A549 (cell line): Measurements from ENCODE around the gene KCTD6. TPM values are rescaled to one million over a fixed set of nuclear protein-coding genes. Genes with fewer than 3 reads are reported as not detected.

ENCODE experiments used
- ATAC-seq, 2 experiments: fragments of 200-7000 bp in 1 of 2; fragments of >200 bp in 1 of 2; cut with Nextera tagmentation in 1 of 2; cut with Tn5 transposase in 1 of 2; 3 replicates each; pipeline versions ENCODE4 v1.8.0 to v1.9.1; 2018 to 2020; ENCODE audit warnings: mild to moderate bottlenecking in 1 of 2, moderate library complexity in 1 of 2
- CTCF ChIA-PET: fragments of 300-600 bp; sonication (Branson Sonifier 250); formaldehyde crosslinking; extraction: SDS; loops from one replicate; lab custom pipeline; 2021; ENCODE audit warnings: antibody characterized with exemption, inconsistent platforms; lab: Yijun Ruan, JAX
- POLR2A ChIA-PET: fragments of 350-600 bp; formaldehyde crosslinking; extraction: SDS; loops from one replicate; lab custom pipeline; 2021; ENCODE audit warnings: antibody characterized with exemption, inconsistent platforms; lab: Yijun Ruan, JAX
- DNase-seq, 2 experiments: peaks; one replicate each; pipeline versions ENCODE4 v3.0.0 to v3.0.0-alpha.2; 2011 to 2016; ENCODE audit warnings: low read depth in 1 of 2, low spot score in 1 of 2
- FAIRE-seq: peaks from 2 replicates; lab custom pipeline; 2011; peaks lifted over from hg19 to GRCh38; lab: Jason Lieb, UNC
- H3K27ac ChIP-seq, 2 experiments: fragments of >200 bp; sonication (Bioruptor Twin); formaldehyde crosslinking; 3 replicates each; pipeline ENCODE4 v1.5.1; 2016 to 2017
- H3K4me1 ChIP-seq: fragments of >200 bp; sonication (Bioruptor Twin); formaldehyde crosslinking; 3 replicates; pipeline ENCODE4 v1.6.1; 2016
- H3K4me2 ChIP-seq: fragments of >200 bp; sonication (Bioruptor Twin); formaldehyde crosslinking; 3 replicates; pipeline ENCODE4 v1.6.1; 2016
- H3K4me3 ChIP-seq: fragments of >200 bp; sonication (Bioruptor Twin); formaldehyde crosslinking; 3 replicates; pipeline ENCODE4 v1.5.1; 2016
- H3K9me3 ChIP-seq: fragments of >200 bp; sonication (Bioruptor Twin); formaldehyde crosslinking; 3 replicates; pipeline ENCODE4 v1.6.1; 2016
- BCL3 ChIP-seq: fragments of >200 bp; sonication (Bioruptor Twin); formaldehyde crosslinking; IDR thresholded peaks from 3 replicates; pipeline ENCODE4 v1.6.1; 2016
- CHD4 ChIP-seq: fragments of 200-600 bp; sonication (generic); IDR thresholded peaks from 2 replicates; pipeline ENCODE4 v1.6.1; 2016; ENCODE audit warnings: antibody characterized with exemption, mild to moderate bottlenecking, borderline replicate concordance
- EHF ChIP-seq: fragments of 250-450 bp; sonication (Bioruptor Pico); IDR thresholded peaks from 2 replicates; pipeline ENCODE4 v1.5.0; 2020; ENCODE audit warnings: mild to moderate bottlenecking
- ELK1 ChIP-seq: fragments of 150-350 bp; IDR thresholded peaks from 2 replicates; pipeline ENCODE4 v1.6.1; 2014; ENCODE audit warnings: low read depth, mild to moderate bottlenecking, low read length
- EP300 ChIP-seq, 2 experiments: fragments of >200 bp; sonication (Bioruptor Twin); formaldehyde crosslinking; IDR thresholded peaks; 2 replicates in 1 of 2; 3 replicates in 1 of 2; pipeline ENCODE4 v1.6.1; 2016 to 2017
- ESRRA ChIP-seq: fragments of 150-350 bp; IDR thresholded peaks from 2 replicates; pipeline ENCODE4 v1.6.1; 2014; ENCODE audit warnings: mild to moderate bottlenecking, low read length, borderline replicate concordance
- MYC ChIP-seq: IDR thresholded peaks from 2 replicates; pipeline ENCODE4 v1.6.1; 2012; ENCODE audit warnings: mild to moderate bottlenecking, inconsistent platforms, low read length, improper control_type of control experiment, borderline replicate concordance
- NPAS2 ChIP-seq: fragments of 250-450 bp; sonication (Bioruptor Pico); IDR thresholded peaks from 2 replicates; pipeline ENCODE4 v1.8.0; 2022; ENCODE audit warnings: mild to moderate bottlenecking, moderate library complexity, borderline replicate concordance
- POLR2A ChIP-seq: IDR thresholded peaks from 2 replicates; pipeline ENCODE4 v1.6.1; 2012; ENCODE audit warnings: mild to moderate bottlenecking, low read length
- POLR2AphosphoS2 ChIP-seq: conservative IDR thresholded peaks from 2 replicates; pipeline ENCODE4 v1.6.1; 2012; ENCODE audit warnings: low read length, improper control_type of control experiment, inconsistent platforms
- RCOR1 ChIP-seq: fragments of 150-350 bp; IDR thresholded peaks from 2 replicates; pipeline ENCODE4 v1.6.1; 2014; ENCODE audit warnings: antibody characterized with exemption, low read length, low read depth
- SMC3 ChIP-seq: fragments of >200 bp; sonication (Bioruptor Twin); formaldehyde crosslinking; IDR thresholded peaks from 3 replicates; pipeline ENCODE4 v1.6.1; 2018; ENCODE audit warnings: inconsistent platforms
- SREBF2 ChIP-seq: fragments of 450-650 bp; IDR thresholded peaks from 2 replicates; pipeline ENCODE4 v1.6.1; 2014; ENCODE audit warnings: mild to moderate bottlenecking, moderate library complexity
- ZNF302 ChIP-seq: fragments of 250-450 bp; sonication (Bioruptor Pico); IDR thresholded peaks from 2 replicates; pipeline ENCODE4 v1.9.0; 2021; ENCODE audit warnings: inconsistent platforms, mild to moderate bottlenecking, moderate library complexity
- ZSCAN20 ChIP-seq: fragments of 250-450 bp; sonication (Bioruptor Pico); IDR thresholded peaks from 2 replicates; pipeline ENCODE4 v1.8.0; 2022; ENCODE audit warnings: mild to moderate bottlenecking, moderate library complexity
- WGBS: methylation state at CpG from one replicate; pipeline ENCODE4 v1.1.6; 2017; ENCODE audit errors: missing lambda C conversion rate; 5-methylcytosine and 5-hydroxymethylcytosine counted together
- polyA plus RNA-seq, 4 experiments: library from polyadenylated mRNA; depleted of rRNA in 3 of 4; stranded (reverse); fragments of >200 nt; fragmentation: RNase III in 1 of 4; extraction: RNeasy Plus Mini Kit Qiagen cat#74134 plus additional on column Dnase treatment in 1 of 4; gene quantifications; 2 replicates in 3 of 4; 3 replicates in 1 of 4; pipeline ENCODE4 v1.2.3, GENCODE V29; 2011 to 2017
- TF ChIP-seq, protein P1 (sequence below): fragments of >200 bp; sonication (Bioruptor Twin); formaldehyde crosslinking; IDR thresholded peaks from 2 replicates; pipeline ENCODE4 v1.6.1; 2016

KCTD6 gene
- polyA plus RNA-seq, 2 of the 4 experiments (the other 2 are of a cell fraction), result 8.1 to 24.4 TPM

- no peak for ATAC-seq
- no peak for FAIRE-seq
- POLR2A ChIA-PET, result no interaction called here
- no peak for DNase-seq
- 80% methylated on average over 5 of the region's 9 CpGs for WGBS
- no peaks in the 10 kb centered on the region for H3K9me3 ChIP-seq
- CTCF ChIA-PET, result interaction anchor here (0.8 to 2.0 kb wide), 9 partner anchors 35 to 228 kb away, joined by 3 to 9 read pairs (median 3); partner anchors contain the start of genes HTD2, KCTD6 and RPP14
- H3K4me3 ChIP-seq, result no peak overlapping the region
- peak overlapping the region in 1 of 2 experiments; percentile 80; a peak in 3 of 6 replicates for H3K27ac ChIP-seq
- H3K4me1 ChIP-seq, result peaks cover 47% of the 10 kb centered on the region
- TF ChIP-seq ZSCAN20 (CRISPR knock-in tag), result no peak
- no peak for TF ChIP-seq CHD4
- TF ChIP-seq, protein P1, sequence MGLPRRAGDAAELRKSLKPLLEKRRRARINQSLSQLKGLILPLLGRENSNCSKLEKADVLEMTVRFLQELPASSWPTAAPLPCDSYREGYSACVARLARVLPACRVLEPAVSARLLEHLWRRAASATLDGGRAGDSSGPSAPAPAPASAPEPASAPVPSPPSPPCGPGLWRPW, result no peak
- TF ChIP-seq, all 56 proteins: peak for 0
- no peak overlapping the region for H3K4me2 ChIP-seq
These were observed 42.9 kb downstream of the KCTD6 start for GRCh38 chr3:58534592-58535494.

GRCh38 chr3:58535531-58536500, 43.9 kb downstream of the KCTD6 start:
- TF ChIP-seq SMC3, result no peak
- no peak for TF ChIP-seq RCOR1
- no peak for TF ChIP-seq ELK1
- no peak for TF ChIP-seq MYC
- TF ChIP-seq ZNF302 (CRISPR knock-in tag), result no peak
- no peak overlapping the region for H3K4me3 ChIP-seq
- ChIA-PET POLR2A (no interaction called here), CTCF (interaction anchor here (0.5 to 1.2 kb wide), 4 partner anchors 34 to 587 kb away, joined by 3 read pairs; partner anchors contain the start of gene KCTD6)
- DNase-seq (peak in 1 of 2 experiments; percentile 76), ATAC-seq (peak in 1 of 2 experiments; percentile 65; a peak in 4 of 6 replicates), FAIRE-seq (no peak)
- H3K4me1 ChIP-seq, result peaks cover 47% of the 10 kb centered on the region
- WGBS, result 11% methylated on average over 2 of the region's 2 CpGs
- H3K9me3 ChIP-seq, result no peaks in the 10 kb centered on the region
- peak overlapping the region; percentile 47 for H3K4me2 ChIP-seq
- peak overlapping the region; percentile 48 to 80 for H3K27ac ChIP-seq

GRCh38 chr3:58536501-58537411, 44.9 kb downstream of the KCTD6 start, which contains the start of gene ACOX2:
Gene ACOX2 (minus strand): TSS chr3:58537190. CDS start chr3:58535106, 2,084 bp downstream.
- no peak for DNase-seq
- H3K4me3 ChIP-seq, result no peak within 1 kb of the TSS
- H3K4me2 ChIP-seq, result peak within 1 kb of the TSS; percentile 47
- CTCF ChIA-PET, result interaction anchor here (0.5 to 1.2 kb wide), 4 partner anchors 45 to 586 kb away, joined by 3 read pairs; partner anchors contain the start of gene KCTD6
- TF ChIP-seq CHD4 (no peak), EHF (CRISPR knock-in tag) (no peak), EP300 (IDR thresholded peaks at IDR 0.05) (no peak), POLR2A (no peak), ELK1 (no peak), POLR2AphosphoS2 (no peak), ESRRA (no peak), BCL3 (no peak), SMC3 (no peak), NPAS2 (CRISPR knock-in tag) (no peak), SREBF2 (no peak)
- POLR2A ChIA-PET, result no interaction called here
- no peak for ATAC-seq
- H3K9me3 ChIP-seq, result no peaks in the 10 kb centered on the region
- peak within 1 kb of the TSS; percentile 48 to 80 for H3K27ac ChIP-seq
- WGBS, result 67% methylated on average over 8 of the region's 13 CpGs
- FAIRE-seq, result no peak
- H3K4me1 ChIP-seq, result peaks cover 45% of the 10 kb centered on the region
